ENCODE measurements around the gene PRR3. TPM values are rescaled to one million over a fixed set of nuclear protein-coding genes. Genes with fewer than 3 reads are reported as not detected.

The PRR3 gene
- total RNA-seq, 1 experiment from 2014 or later = 13.1 TPM

GRCh38 chr6:30562470-30563425 is 5.7 kb downstream of the PRR3 start:
- H3K4me1 Mint-ChIP-seq = peaks cover 7% of the 10 kb centered on the region
- no peak overlapping the region for H3K4me3 Mint-ChIP-seq
- ATAC-seq (no peak), DNase-seq (ENCODE audit: low spot score) (no peak)
- H3K9me3 Mint-ChIP-seq = no peaks in the 10 kb centered on the region
- H3K27me3 Mint-ChIP-seq (ENCODE audit: low read depth) = no peaks in the 10 kb centered on the region
- peaks cover 29% of the 10 kb centered on the region for H3K36me3 Mint-ChIP-seq
- 0 out of 2 replicates have a peak overlapping the region, but pooled peaks have one; percentile 32 for H3K27ac Mint-ChIP-seq
- ChIA-PET POLR2A (no interaction called here), CTCF (no interaction called here)
- TF ChIP-seq EMX1 (CRISPR knock-in tag; IDR thresholded peaks at IDR 0.05) (no peak), FOXP1 (CRISPR knock-in tag; IDR thresholded peaks at IDR 0.05; ENCODE audit: borderline replicate concordance) (no peak), NFATC4 (CRISPR knock-in tag; IDR thresholded peaks at IDR 0.05) (no peak), FOXK1 (CRISPR knock-in tag; IDR thresholded peaks at IDR 0.05) (no peak), ARID4B (CRISPR knock-in tag; IDR thresholded peaks at IDR 0.05; ENCODE audit: borderline replicate concordance) (no peak)

GRCh38 chr6:30564114-30564513 is 7.0 kb downstream of the PRR3 start:
- no peak for ATAC-seq
- no peak for DNase-seq (ENCODE audit: low spot score)
- ChIA-PET CTCF (interaction anchor here (1.0 to 2.7 kb wide), 2 partner anchors 19 to 82 kb away, joined by 3 to 7 read pairs; no protein-coding TSS in a partner anchor), POLR2A (interaction anchor here (0.7 kb wide), 1 partner anchor 12 kb away, joined by 3 read pairs; no protein-coding TSS in a partner anchor)
- no peaks in the 10 kb centered on the region for H3K9me3 Mint-ChIP-seq
- H3K27me3 Mint-ChIP-seq (ENCODE audit: low read depth) = no peaks in the 10 kb centered on the region
- H3K27ac Mint-ChIP-seq = no peak overlapping the region
- no peaks in the 10 kb centered on the region for H3K4me1 Mint-ChIP-seq
- TF ChIP-seq TP53 (CRISPR knock-in tag; IDR thresholded peaks at IDR 0.05) (no peak), ZNF232 (CRISPR knock-in tag; IDR thresholded peaks at IDR 0.05) (no peak), ETV6 (CRISPR knock-in tag; IDR thresholded peaks at IDR 0.05) (no peak), FOXK1 (CRISPR knock-in tag; IDR thresholded peaks at IDR 0.05) (no peak), TEAD1 (CRISPR knock-in tag; IDR thresholded peaks at IDR 0.05) (no peak), USF1 (CRISPR knock-in tag; IDR thresholded peaks at IDR 0.05) (no peak), CTCF (IDR thresholded peaks at IDR 0.05) (no peak), ARID4B (CRISPR knock-in tag; IDR thresholded peaks at IDR 0.05; ENCODE audit: borderline replicate concordance) (no peak), CREB1 (CRISPR knock-in tag; IDR thresholded peaks at IDR 0.05) (no peak), MLX (CRISPR knock-in tag; IDR thresholded peaks at IDR 0.05) (no peak), MYBL2 (CRISPR knock-in tag; IDR thresholded peaks at IDR 0.05) (no peak)
- H3K36me3 Mint-ChIP-seq = peaks cover 21% of the 10 kb centered on the region
- no peak overlapping the region for H3K4me3 Mint-ChIP-seq
